ENCODE results near the gene KDM3B. TPM values are rescaled to one million over a fixed set of nuclear protein-coding genes. Genes with fewer than 3 reads are reported as not detected.
A peak's percentile ranks its signal among the peaks of the same experiment; 100 is the strongest.

The KDM3B gene
- total RNA-seq, 1 donor from 2014 or later, result 40.7 TPM

DNA sequence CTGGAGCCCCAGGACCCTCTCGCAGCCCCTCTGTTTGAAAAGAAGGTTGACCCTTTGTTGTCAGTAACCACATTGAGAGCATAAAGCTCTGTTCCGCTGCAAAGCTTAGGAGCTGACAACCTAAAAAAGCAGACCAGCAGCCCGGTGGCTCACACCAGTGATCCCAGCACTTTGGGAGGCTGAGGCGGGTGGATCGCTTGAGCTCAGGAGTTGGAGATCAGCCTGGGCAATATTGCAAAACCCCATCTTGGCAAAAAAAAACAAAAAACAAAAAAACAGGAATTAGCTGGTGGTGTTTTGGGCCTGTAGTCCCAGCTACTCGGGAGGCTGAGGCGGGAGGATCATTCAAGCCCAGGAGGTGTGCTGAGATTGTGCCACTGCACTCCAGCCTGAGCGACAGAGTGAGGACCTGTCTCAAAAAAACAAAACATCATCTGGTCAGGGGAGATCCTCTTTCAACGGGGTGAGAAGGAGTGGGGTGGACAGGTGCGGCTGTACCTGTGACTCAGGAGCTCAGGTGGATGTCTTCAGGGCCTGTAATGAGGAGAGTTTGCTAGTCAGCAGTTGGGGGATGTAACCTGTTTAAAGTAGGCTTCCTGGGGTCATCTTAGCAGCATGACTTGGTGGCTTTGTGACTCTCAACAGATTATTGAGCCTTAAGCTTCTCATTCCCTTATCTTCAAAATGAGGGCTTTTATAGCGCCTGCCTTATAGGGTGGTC, 85.7 kb downstream of the KDM3B start:
- no peaks in the 10 kb centered on the region for H3K9me3 ChIP-seq (replicated peaks)

DNA sequence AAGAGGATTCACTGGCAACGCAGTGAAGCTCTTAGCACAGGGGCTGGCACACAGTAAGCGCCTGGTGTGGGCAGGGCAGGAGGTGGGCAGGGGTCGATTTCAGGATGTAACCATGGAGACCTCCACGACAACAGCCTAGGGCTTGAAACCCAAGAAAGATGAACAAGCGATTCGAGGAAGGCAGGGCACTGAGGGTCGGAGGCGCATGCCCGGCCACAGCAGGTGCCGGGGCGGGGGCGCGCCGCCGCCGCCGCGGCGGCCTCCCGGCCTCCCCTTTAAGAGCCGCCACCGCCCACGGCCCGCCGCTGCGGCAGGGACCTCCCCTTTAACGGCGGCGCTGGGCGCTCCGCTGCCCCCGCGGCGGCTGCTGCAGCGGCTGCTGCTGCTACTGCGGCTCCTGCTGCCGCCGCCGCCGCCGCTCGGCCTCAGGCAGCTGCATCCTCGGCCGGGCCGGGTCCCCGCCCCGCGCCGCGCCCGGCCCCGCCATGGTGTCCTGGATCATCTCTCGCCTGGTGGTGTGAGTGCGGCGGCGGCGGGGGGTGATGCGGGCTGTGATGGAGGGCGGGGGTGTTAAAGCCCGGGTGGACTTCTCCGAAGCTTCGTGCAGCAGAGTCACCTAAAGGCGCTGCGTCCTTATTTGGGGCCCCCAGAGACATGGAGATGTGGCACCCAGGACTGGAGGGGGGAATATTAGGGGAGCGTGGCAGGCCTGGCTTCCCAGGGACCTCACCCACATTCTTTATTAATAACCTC, 86.4 kb downstream of the KDM3B start, which contains the start of gene REEP2:
Gene REEP2, plus strand, starts transcription at position 334 of the 753 bp plus-strand sequence. Its CDS starts 152 bp downstream, at position 486.
- Histone ChIP-seq H3K9me3 (replicated peaks) (no peaks in the 10 kb centered on the region), H3K36me3 (peaks cover 27% of the 10 kb centered on the region), H3K4me1 (peaks cover 46% of the 10 kb centered on the region), H3K27me3 (ENCODE audit: low read depth) (no peaks in the 10 kb centered on the region), H3K4me3 (peak within 1 kb of the TSS; percentile 69), H3K27ac (replicated peaks) (peak within 1 kb of the TSS; percentile 63)
- TF ChIP-seq, protein P1, sequence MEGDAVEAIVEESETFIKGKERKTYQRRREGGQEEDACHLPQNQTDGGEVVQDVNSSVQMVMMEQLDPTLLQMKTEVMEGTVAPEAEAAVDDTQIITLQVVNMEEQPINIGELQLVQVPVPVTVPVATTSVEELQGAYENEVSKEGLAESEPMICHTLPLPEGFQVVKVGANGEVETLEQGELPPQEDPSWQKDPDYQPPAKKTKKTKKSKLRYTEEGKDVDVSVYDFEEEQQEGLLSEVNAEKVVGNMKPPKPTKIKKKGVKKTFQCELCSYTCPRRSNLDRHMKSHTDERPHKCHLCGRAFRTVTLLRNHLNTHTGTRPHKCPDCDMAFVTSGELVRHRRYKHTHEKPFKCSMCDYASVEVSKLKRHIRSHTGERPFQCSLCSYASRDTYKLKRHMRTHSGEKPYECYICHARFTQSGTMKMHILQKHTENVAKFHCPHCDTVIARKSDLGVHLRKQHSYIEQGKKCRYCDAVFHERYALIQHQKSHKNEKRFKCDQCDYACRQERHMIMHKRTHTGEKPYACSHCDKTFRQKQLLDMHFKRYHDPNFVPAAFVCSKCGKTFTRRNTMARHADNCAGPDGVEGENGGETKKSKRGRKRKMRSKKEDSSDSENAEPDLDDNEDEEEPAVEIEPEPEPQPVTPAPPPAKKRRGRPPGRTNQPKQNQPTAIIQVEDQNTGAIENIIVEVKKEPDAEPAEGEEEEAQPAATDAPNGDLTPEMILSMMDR (IDR thresholded peaks at IDR 0.05; ENCODE audit: borderline replicate concordance), result no peak
- peak; percentile 37 for DNase-seq
- intact Hi-C loops (cut with micrococcal nuclease), result no loop called here

More for the DNA sequence above, 85.7 kb downstream of the KDM3B start:
- H3K4me1 ChIP-seq, result peaks cover 46% of the 10 kb centered on the region
- no peaks in the 10 kb centered on the region for H3K27me3 ChIP-seq (ENCODE audit: low read depth)
- peak overlapping the region; percentile 63 for H3K27ac ChIP-seq (replicated peaks)
- TF ChIP-seq, protein P1 (IDR thresholded peaks at IDR 0.05; ENCODE audit: borderline replicate concordance), result no peak
- no peak for DNase-seq
- peak overlapping the region; percentile 69 for H3K4me3 ChIP-seq
- intact Hi-C loops (cut with micrococcal nuclease), result no loop called here
- peaks cover 35% of the 10 kb centered on the region for H3K36me3 ChIP-seq

DNA sequence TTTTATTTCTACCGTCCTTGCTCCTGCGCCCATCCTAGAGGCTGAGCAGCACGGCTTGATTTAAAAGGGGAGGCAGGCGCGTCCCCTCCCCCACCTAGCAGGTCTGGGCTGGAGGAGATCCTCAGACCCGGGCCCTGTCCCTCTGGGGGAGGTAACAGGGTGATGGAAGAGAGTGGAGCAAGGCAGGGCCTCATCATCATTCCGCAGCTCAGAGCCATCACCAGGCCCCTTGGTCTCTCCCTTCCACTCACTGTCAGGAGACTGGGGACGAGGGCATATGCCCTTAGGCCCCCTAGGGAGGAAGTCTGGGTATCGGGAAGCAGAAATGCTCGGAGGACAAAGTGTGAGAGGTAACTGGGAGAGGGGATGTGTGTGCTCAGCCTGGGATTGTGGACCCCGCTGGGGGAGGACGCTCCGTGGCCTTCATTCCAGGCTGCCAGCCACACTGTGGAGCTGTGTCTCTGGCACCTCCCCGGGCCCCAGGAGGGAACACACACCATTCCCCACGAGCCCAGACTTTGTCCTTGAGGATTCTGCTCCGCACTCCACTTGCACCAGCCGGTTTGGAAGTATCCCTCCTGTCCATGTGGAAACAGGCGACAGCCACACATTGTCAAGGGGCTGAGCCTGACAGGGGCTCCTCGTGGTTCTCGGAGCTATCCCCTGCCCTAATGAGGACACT, 87.1 kb downstream of the KDM3B start:
- intact Hi-C loops (cut with micrococcal nuclease), result no loop called here
- no peak for DNase-seq
- H3K4me1 ChIP-seq, result peaks cover 46% of the 10 kb centered on the region

DNA sequence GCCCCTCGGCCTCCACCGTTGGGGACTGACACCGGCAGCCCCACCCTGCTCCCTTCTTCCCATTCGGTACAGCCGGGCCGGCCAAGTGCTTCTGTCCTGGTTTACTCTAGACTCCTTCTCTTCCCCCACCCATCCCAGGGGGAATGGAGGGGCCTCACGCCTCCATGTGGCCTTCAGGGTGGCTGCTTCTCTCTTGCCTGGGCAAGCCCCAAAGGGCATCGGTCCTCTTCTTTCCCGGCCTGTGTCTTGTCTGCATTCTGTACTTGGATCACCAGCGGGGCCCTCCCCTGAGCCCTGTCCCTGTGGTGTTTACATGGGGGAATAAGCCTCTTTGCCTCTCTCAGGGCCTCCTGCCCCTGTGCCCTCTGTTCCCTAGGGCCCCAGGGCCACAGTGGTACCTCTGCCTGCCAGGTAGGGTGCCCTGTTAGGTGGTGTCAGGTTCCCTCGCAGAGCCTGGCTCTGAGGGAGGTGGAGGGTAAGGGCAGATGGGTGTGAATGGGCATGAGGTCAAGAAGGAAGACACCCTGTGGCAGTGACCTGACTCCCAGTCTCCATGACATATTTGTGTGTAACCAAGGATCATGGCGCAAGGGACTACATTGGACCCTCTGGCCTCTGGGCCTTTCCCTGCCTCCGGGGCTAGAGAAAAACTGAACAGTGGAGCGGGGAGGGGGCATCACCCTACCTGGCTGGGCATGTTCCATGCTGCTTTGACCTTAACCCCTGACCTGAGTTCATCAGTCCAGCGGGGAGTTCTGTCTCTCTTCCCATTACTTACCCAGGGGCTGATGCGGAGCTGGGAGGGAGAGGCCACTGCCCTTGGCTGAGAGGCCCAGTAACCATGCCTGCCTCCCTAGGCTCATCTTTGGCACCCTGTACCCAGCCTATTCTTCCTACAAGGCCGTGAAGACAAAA, 87.9 kb downstream of the KDM3B start:
- intact Hi-C loops (cut with micrococcal nuclease), result no loop called here
- Histone ChIP-seq H3K27ac (replicated peaks) (no peak overlapping the region), H3K9me3 (replicated peaks) (no peaks in the 10 kb centered on the region), H3K27me3 (ENCODE audit: low read depth) (no peaks in the 10 kb centered on the region), H3K36me3 (peaks cover 12% of the 10 kb centered on the region), H3K4me1 (peaks cover 44% of the 10 kb centered on the region), H3K4me3 (no peak overlapping the region)
- no peak for DNase-seq
- TF ChIP-seq, protein P1 (IDR thresholded peaks at IDR 0.05; ENCODE audit: borderline replicate concordance), result no peak

More for the DNA sequence above, 87.1 kb downstream of the KDM3B start:
- Histone ChIP-seq H3K27ac (replicated peaks) (peak overlapping the region; percentile 30), H3K4me3 (peak overlapping the region; percentile 69), H3K27me3 (ENCODE audit: low read depth) (no peaks in the 10 kb centered on the region), H3K9me3 (replicated peaks) (no peaks in the 10 kb centered on the region), H3K36me3 (peaks cover 20% of the 10 kb centered on the region)
- TF ChIP-seq, protein P1 (IDR thresholded peaks at IDR 0.05; ENCODE audit: borderline replicate concordance), result no peak

Data from left ventricle myocardium inferior (tissue), 1 donor.